ENCODE data around the gene CNIH2.

DNA sequence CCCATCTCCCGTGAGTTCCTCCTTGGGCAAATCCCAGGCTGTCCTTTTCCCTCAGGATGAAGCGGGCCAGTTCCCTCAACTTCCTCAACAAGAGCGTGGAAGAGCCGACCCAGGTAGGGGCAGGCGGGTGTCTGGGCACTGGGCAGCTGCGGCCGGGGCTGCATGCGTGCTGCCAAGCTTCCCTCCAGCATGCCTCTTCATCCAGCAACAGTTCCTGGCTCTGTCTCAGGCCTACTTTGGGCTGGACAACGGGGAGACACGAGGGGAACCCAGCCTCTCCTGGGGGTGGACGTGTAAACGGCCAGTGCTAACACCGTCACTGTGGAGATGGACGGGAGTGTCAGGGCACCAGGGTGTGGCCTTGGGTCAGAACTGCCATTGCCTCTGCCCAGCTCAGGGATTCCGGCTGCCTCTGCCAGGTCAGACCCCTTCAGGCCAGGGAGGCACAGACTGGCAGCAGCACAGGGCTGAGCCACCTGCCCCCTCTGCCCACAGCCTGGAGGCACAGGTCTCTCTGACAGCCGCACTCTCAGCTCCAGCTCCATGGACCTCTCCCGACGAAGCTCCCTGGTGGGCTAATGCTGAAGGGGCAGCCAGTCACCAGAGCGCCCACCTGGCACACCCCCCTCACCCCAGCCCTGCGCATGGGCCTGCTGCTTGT, 11.5 kb upstream of the CNIH2 start:
- TF ChIP-seq EP300 (IDR thresholded peaks at IDR 0.05; ENCODE audit: low read depth), result no peak
- TF ChIP-seq, protein P1, sequence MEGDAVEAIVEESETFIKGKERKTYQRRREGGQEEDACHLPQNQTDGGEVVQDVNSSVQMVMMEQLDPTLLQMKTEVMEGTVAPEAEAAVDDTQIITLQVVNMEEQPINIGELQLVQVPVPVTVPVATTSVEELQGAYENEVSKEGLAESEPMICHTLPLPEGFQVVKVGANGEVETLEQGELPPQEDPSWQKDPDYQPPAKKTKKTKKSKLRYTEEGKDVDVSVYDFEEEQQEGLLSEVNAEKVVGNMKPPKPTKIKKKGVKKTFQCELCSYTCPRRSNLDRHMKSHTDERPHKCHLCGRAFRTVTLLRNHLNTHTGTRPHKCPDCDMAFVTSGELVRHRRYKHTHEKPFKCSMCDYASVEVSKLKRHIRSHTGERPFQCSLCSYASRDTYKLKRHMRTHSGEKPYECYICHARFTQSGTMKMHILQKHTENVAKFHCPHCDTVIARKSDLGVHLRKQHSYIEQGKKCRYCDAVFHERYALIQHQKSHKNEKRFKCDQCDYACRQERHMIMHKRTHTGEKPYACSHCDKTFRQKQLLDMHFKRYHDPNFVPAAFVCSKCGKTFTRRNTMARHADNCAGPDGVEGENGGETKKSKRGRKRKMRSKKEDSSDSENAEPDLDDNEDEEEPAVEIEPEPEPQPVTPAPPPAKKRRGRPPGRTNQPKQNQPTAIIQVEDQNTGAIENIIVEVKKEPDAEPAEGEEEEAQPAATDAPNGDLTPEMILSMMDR (IDR thresholded peaks at IDR 0.05), result no peak
- no peak for TF ChIP-seq POLR2A (IDR thresholded peaks at IDR 0.05)
